A549 treated with AZD9567 at 1 μM for 4 hours (cell line): ENCODE results near the gene SRP68. TPM values are rescaled to one million over a fixed set of nuclear protein-coding genes. Genes with fewer than 3 reads are reported as not detected.

Experiments
- total RNA-seq: library from RNA; stranded (reverse); fragments of 200-300 nt; extraction: Qiagen RNA extraction; gene quantifications from 5 replicates; pipeline ENCODE4 v1.2.3, GENCODE V29; 2022; ENCODE audit not compliant: insufficient read depth

Gene SRP68
- total RNA-seq = 82.2 to 91.8 TPM (median 85.0 TPM) in 5 replicates

DNA sequence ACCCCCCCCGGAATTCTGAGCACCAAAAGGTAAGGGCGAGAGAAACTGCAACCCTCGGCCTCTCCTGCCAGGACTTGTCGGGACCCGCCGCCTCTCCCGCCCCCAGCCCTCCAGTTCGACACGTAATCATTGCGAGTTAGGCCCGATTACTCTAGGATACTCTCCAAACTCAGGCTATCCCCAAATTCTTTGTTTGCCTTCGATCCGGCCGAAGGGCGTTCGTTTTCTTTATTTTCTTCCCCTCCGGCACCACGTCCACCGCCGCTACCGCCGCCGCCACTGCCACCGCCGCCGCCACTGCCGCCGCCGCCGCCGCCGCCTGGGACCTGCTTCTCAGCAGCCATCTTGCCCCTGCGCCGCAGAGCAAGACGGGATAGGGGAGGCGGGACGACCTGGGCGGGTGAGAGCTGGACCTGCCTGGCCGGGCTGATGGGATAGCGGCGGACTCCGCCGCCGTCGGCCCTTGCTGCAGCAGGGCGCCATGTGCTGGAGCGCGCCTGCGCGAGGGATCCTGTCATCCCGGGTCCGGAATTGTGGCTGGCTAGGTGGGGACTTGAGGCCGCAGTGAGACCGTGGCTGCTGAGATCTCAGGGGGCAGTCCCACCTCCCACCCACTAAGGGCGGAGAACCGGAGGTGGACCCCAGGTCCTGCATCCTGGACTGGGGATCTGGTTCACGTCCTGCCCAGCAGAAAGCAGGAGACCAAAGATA, at the start of gene SRP68:
SRP68 (minus strand) TSS at position 370 of the 711 bp plus-strand sequence; CDS start at position 344, 26 bp downstream.

DNA sequence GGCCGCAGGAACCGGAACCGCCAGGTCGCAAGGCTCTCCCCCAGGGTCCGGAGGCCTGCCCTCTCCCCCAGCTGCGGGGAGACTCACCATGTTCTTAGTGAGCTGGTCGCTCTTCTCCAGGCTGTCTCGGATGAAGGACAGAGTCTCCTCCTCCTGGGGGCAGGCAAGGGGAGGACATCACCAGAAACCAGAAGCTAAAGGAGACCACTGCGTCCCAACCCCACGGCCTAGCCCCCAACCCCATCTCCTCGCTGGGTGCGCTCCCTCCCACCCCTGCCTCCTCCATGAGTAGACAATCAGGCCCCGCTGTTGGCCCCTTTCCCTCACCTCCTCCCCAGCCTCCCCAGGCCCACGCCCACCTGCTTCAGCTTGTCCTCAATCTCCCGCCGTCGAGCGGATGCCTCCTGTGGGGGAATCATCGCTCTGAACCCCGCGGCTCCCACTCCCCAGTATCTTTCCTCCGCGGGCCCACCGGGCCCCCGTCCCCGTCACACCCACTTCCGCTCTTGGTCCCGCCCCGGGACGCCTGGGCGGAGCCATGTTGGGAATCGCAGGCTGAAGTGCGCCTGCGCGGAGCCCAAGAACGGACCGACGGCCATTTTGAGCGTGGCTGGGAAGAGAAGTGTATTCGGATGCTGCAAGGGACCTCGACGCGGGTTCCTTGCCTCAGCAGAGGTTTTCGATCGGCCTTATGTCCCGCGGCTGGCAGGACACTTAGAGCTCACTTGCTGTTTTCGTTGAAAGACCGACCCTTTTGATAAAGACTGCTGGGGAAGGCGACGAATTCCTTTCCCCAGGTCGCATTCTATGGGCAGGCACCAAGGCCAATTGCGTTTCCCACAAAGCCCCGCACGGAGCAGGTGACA, 31.2 kb upstream of the SRP68 start, which contains the start of gene EXOC7:
EXOC7 (minus strand) TSS at position 514 of the 866 bp plus-strand sequence; CDS start at position 419, 95 bp downstream.

DNA sequence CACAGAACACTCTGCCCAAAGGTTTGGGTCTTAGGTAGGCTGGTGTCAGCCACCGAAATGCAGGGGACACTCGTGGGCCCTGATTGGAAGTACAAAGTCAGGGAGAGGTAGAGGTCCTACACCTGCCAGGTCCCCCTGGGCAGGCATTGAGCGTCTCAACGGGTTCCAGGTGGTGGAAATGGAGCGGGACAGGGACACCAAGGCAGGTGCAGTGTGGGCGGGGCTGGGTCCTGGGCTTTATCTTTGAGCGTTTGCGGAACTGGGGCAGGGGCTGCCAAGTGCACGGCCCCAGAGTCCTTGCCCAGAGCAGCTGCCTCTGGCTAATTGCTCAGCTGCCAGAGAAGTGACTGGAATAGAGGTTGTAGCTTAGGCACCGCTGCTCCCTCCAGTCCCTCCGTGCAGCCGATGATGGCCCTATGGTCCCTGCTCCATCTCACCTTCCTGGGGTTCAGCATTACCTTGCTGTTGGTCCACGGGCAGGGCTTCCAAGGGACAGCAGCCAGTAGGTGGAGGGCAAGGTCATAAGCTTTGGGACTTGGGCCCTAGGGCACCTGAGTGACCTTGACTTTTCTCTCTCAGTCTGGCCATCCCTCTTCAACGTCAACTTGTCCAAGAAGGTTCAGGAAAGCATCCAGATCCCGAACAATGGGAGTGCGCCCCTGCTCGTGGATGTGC, 6.7 kb upstream of the SRP68 start, which contains the start of gene ZACN:
ZACN (plus strand) TSS at position 323 of the 675 bp plus-strand sequence; CDS start at position 406, 83 bp downstream.

DNA sequence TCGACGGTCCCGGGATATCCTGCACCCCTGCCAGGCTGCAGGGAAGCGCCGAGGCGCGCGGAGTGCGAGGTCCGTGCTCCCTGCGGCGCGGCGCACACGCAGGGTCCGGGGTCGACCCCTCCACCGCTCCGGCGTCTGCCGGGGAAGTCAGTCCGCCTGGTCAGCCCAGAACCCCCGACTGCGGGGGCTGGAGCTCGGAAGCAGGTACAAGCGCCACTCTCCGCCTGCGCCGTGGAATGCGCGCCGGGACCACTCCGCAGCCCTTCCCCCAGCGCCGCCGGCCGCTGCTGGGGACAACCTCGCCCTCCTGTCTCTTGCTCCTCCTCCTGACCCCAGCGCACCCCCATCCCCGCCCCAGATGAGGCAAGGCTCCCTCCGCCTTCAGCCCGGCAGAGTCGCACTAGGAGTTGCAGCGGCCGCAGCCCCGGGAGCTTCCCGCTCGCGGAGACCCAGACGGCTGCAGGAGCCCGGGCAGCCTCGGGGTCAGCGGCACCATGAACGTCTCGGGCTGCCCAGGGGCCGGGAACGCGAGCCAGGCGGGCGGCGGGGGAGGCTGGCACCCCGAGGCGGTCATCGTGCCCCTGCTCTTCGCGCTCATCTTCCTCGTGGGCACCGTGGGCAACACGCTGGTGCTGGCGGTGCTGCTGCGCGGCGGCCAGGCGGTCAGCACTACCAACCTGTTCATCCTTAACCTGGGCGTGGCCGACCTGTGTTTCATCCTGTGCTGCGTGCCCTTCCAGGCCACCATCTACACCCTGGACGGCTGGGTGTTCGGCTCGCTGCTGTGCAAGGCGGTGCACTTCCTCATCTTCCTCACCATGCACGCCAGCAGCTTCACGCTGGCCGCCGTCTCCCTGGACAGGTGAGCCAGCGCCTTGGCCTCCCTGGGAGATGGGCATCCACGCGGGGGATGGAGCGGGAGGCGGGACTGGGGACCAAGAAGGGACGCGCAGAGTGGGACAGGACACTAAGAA, 2.4 kb upstream of the SRP68 start, which contains the start of gene GALR2:
GALR2 (plus strand) TSS at position 392 of the 974 bp plus-strand sequence; CDS start at position 495, 103 bp downstream.

DNA sequence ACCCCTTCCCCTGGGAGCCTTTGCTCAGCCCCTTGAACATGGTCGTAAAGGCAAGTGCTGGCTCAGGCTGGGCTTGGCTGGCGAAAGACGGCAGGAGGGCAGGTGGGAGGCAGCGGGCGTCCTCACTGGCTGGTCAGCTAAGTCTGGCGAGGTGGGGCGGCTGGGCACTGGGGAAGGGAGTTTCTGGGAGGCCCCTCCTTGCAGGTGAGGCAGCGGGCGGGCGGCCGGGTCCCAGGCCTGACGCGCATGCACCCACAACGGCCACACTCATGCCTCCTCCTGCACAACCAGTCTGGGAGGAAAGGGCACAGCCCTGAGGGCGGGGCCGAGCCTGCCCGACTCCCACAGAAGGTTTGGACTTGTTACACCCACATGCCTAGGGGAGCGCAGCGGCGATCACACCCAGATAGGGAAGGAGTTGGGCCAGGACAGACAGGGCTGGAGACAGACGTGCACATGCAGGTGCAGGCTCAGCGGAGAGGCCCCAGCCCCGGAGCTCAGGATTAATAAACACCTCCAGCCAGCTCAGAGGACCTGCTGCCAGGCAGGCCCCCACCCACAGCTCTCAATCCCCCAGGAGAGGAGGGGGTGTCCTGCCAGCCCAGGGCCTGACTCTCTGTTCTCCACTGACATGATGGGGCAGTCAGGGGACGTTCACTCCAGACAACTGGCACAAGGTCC, 45.0 kb downstream of the SRP68 start, which contains the start of gene EVPL:
EVPL (minus strand) TSS at position 148 of the 681 bp plus-strand sequence; CDS start at position 40, 108 bp downstream.

DNA sequence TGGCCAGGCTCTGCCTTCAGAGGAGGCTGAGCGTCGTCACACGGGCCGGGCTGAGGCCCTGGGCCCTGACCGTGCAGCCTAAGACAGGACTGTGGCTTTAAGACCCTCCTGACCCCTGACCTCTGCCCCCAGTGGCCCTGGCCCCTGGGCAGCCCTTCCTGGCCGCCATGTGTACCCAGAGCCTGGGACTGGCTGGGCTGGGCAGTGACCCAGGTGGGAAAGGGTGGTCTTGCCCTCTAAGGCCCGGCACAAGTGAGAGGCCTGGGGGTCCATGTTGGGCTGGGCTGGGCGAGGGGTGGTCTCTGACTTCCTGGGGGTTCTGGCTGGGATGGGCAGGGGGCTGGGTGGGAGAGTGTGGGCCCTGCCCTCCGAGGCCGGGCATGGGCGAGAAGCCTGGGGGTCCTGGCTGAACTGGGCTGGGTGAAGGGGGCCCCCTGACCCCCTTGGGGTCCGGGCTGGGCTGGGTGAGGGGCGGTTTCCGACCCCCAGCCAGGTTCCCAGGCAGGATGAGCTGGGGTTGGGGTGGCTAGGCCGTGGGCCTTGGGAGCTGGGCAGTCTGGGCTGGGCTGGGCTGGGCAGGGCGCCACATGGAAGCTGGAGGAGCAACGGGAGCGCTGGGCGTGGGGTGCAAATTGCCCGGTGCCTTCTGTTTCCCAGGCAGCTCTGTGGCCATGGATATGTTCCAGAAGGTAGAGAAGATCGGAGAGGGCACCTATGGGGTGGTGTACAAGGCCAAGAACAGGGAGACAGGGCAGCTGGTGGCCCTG, 71.4 kb downstream of the SRP68 start, which contains the start of gene CDK3:
CDK3 (plus strand) TSS at position 101 of the 767 bp plus-strand sequence; CDS start at position 672, 571 bp downstream.

Other genes with a start within 250 kb of the SRP68 start
- gene UNC13D, start 228.1 kb downstream of the SRP68 start, total RNA-seq = 3.8 to 5.9 TPM (median 4.7 TPM) in 5 replicates
- gene WBP2, start 217.2 kb downstream of the SRP68 start, total RNA-seq = 76.9 to 93.6 TPM (median 84.8 TPM) in 5 replicates
- 149 to 167 TPM (median 156 TPM) in 5 replicates for gene TRIM47, start 193.9 kb downstream of the SRP68 start, total RNA-seq
- 24.6 to 42.5 TPM (median 37.6 TPM) in 5 replicates for gene TRIM65, start 175.6 kb downstream of the SRP68 start, total RNA-seq
- gene MRPL38, start 167.6 kb downstream of the SRP68 start, total RNA-seq = 100 to 137 TPM (median 130 TPM) in 5 replicates
- 5.0 to 9.4 TPM (median 8.5 TPM) in 5 replicates for gene FBF1, start 131.5 kb downstream of the SRP68 start, total RNA-seq
- 16.3 to 17.6 TPM (median 17.1 TPM) in 5 replicates for gene ACOX1, start 93.4 kb downstream of the SRP68 start, total RNA-seq
- 23.0 to 25.8 TPM (median 25.3 TPM) in 5 replicates for gene TEN1, start 93.3 kb downstream of the SRP68 start, total RNA-seq
- 4.6 to 5.5 TPM (median 5.0 TPM) in 4 of 5 replicates, not detected in the other for gene CDK3, start 71.7 kb downstream of the SRP68 start, total RNA-seq
- gene EVPL, start 45.2 kb downstream of the SRP68 start, total RNA-seq = 8.9 to 18.2 TPM (median 16.9 TPM) in 5 replicates
- 1.5 to 2.0 TPM (median 1.8 TPM) in 4 of 5 replicates, not detected in the other for gene GALR2, start 2.3 kb upstream of the SRP68 start, total RNA-seq
- 0.21 to 0.52 TPM (median 0.46 TPM) in 4 of 5 replicates, not detected in the other for gene ZACN, start 6.7 kb upstream of the SRP68 start, total RNA-seq
- gene EXOC7, start 31.3 kb upstream of the SRP68 start, total RNA-seq = 45.7 to 65.2 TPM (median 60.0 TPM) in 5 replicates
- 0.47 to 0.64 TPM (median 0.59 TPM) in 4 of 5 replicates, not detected in the other for gene FOXJ1, start 68.7 kb upstream of the SRP68 start, total RNA-seq
- gene RNF157, start 168.0 kb upstream of the SRP68 start, total RNA-seq = 6.9 to 10.0 TPM (median 8.0 TPM) in 5 replicates
- 30.3 to 120 TPM (median 109 TPM) in 5 replicates for gene UBALD2, start 192.8 kb upstream of the SRP68 start, total RNA-seq
- 0.35 to 1.8 TPM (median 0.97 TPM) in 5 replicates for gene QRICH2, start 235.8 kb upstream of the SRP68 start, total RNA-seq